ENCODE results near the gene PEX14.

DNA sequence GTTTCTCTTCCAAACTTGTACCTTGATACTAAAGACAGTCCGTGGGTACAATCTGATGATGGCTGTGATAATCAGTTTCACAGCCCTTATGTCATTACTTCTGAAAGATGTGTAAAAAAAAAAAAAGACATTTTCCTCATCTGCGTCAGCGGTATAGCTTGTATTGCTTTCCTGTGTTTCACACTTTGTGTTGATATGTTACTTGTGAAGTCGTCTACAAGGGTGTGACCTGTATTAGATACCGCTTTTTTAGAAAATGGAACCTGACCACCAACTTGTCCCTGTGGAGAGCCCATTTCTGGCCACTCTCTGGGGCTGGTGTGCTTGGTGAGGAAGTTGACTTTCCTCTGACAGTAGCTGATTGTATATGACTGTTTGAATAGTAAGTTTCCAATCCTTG, 50.5 kb downstream of the PEX14 start:
- TF ChIP-seq, protein P1, sequence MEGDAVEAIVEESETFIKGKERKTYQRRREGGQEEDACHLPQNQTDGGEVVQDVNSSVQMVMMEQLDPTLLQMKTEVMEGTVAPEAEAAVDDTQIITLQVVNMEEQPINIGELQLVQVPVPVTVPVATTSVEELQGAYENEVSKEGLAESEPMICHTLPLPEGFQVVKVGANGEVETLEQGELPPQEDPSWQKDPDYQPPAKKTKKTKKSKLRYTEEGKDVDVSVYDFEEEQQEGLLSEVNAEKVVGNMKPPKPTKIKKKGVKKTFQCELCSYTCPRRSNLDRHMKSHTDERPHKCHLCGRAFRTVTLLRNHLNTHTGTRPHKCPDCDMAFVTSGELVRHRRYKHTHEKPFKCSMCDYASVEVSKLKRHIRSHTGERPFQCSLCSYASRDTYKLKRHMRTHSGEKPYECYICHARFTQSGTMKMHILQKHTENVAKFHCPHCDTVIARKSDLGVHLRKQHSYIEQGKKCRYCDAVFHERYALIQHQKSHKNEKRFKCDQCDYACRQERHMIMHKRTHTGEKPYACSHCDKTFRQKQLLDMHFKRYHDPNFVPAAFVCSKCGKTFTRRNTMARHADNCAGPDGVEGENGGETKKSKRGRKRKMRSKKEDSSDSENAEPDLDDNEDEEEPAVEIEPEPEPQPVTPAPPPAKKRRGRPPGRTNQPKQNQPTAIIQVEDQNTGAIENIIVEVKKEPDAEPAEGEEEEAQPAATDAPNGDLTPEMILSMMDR (IDR thresholded peaks at IDR 0.05; ENCODE audit: extremely low read depth in 1 of 2, insufficient read depth in 1 of 2, low read depth in 1 of 2, low read length in 2 of 2), result no peak
- TF ChIP-seq POLR2AphosphoS5 (IDR thresholded peaks at IDR 0.05; ENCODE audit: insufficient read depth, low read depth, low read length) (no peak), EZH2 (IDR thresholded peaks at IDR 0.05; ENCODE audit: borderline replicate concordance, low read depth, low read length, severe bottlenecking) (no peak), JUN (IDR thresholded peaks at IDR 0.05; ENCODE audit: borderline replicate concordance, insufficient read depth, insufficient read length, low read depth) (no peak), POLR2A (IDR thresholded peaks at IDR 0.05; ENCODE audit: low read depth, low read length) (no peak), GATA2 (IDR thresholded peaks at IDR 0.05; ENCODE audit: insufficient read depth, insufficient read length, low read depth, low read length) (no peak)
- TF ChIP-seq, protein P2, sequence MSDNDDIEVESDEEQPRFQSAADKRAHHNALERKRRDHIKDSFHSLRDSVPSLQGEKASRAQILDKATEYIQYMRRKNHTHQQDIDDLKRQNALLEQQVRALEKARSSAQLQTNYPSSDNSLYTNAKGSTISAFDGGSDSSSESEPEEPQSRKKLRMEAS (IDR thresholded peaks at IDR 0.05; ENCODE audit: insufficient read depth, insufficient read length), result no peak

All from endothelial cell of umbilical vein (primary cell).